ACC112 (cell line): ENCODE data around the gene UBE2E2.

ENCODE experiments used
- H2AFZ ChIP-seq: fragments of 200-600 bp; sonication (generic); one replicate; pipeline ENCODE4 v1.6.0; 2017; ENCODE audit warnings: antibody characterized with exemption, low read length; ENCODE audit not compliant: unreplicated experiment
- H3K27ac ChIP-seq: fragments of 200-600 bp; sonication (generic); 2 replicates; pipeline ENCODE4 v1.5.1; 2014; ENCODE audit warnings: low read depth, mild to moderate bottlenecking, antibody characterized with exemption, low read length, moderate library complexity
- H3K27me3 ChIP-seq: fragments of 200-600 bp; sonication (generic); 2 replicates; pipeline ENCODE4 v1.6.1; 2014; ENCODE audit warnings: mild to moderate bottlenecking, antibody characterized with exemption, low read length, moderate library complexity, mixed read lengths; ENCODE audit not compliant: insufficient read depth
- H3K36me3 ChIP-seq: fragments of 200-600 bp; sonication (generic); 2 replicates; pipeline ENCODE4 v1.6.1; 2016; ENCODE audit warnings: mild to moderate bottlenecking, antibody characterized with exemption, low read length, moderate library complexity, mixed read lengths; ENCODE audit not compliant: insufficient read depth
- H3K4me1 ChIP-seq: fragments of 200-600 bp; sonication (generic); one replicate; pipeline ENCODE4 v1.6.1; 2016; ENCODE audit warnings: low read length, mixed read lengths; ENCODE audit not compliant: insufficient read depth, unreplicated experiment, control insufficient read depth
- H3K4me3 ChIP-seq: fragments of 200-600 bp; sonication (generic); 2 replicates; pipeline ENCODE4 v1.5.1; 2014; ENCODE audit warnings: mild to moderate bottlenecking, low read depth, low read length
- H3K79me2 ChIP-seq: fragments of 200-600 bp; sonication (generic); one replicate; pipeline ENCODE4 v1.6.0; 2016; ENCODE audit warnings: low read length; ENCODE audit not compliant: control insufficient read depth, unreplicated experiment, insufficient read depth

The UBE2E2 gene

GRCh38 chr3:23479615-23480328 is 276.6 kb downstream of the UBE2E2 start:
- H3K27me3 ChIP-seq: no peaks in the 10 kb centered on the region
- H3K27ac ChIP-seq: no peak overlapping the region
- peaks cover 5% of the 10 kb centered on the region; the same call in 1 of the 2 replicates for H3K36me3 ChIP-seq
- H2AFZ ChIP-seq: no peak overlapping the region
- H3K79me2 ChIP-seq: peaks cover 3% of the 10 kb centered on the region
- H3K4me3 ChIP-seq: no peak overlapping the region
- H3K4me1 ChIP-seq: no peaks in the 10 kb centered on the region

GRCh38 chr3:23480329-23480714 is 277.2 kb downstream of the UBE2E2 start:
- peaks cover 5% of the 10 kb centered on the region; the same call in 1 of the 2 replicates for H3K36me3 ChIP-seq
- no peak overlapping the region for H3K27ac ChIP-seq
- no peaks in the 10 kb centered on the region for H3K27me3 ChIP-seq
- peaks cover 3% of the 10 kb centered on the region for H3K79me2 ChIP-seq
- H3K4me1 ChIP-seq: no peaks in the 10 kb centered on the region
- H3K4me3 ChIP-seq: no peak overlapping the region
- H2AFZ ChIP-seq: no peak overlapping the region

GRCh38 chr3:23481011-23481615 is 278.0 kb downstream of the UBE2E2 start:
- H3K4me3 ChIP-seq: no peak overlapping the region
- H2AFZ ChIP-seq: no peak overlapping the region
- no peaks in the 10 kb centered on the region for H3K27me3 ChIP-seq
- no peaks in the 10 kb centered on the region for H3K4me1 ChIP-seq
- no peak overlapping the region for H3K27ac ChIP-seq
- H3K36me3 ChIP-seq: peaks cover 5% of the 10 kb centered on the region; the same call in 1 of the 2 replicates
- H3K79me2 ChIP-seq: peaks cover 3% of the 10 kb centered on the region

GRCh38 chr3:23481616-23482278 is 278.6 kb downstream of the UBE2E2 start:
- H3K79me2 ChIP-seq: peaks cover 3% of the 10 kb centered on the region
- H3K4me3 ChIP-seq: no peak overlapping the region
- H3K27me3 ChIP-seq: no peaks in the 10 kb centered on the region
- H2AFZ ChIP-seq: no peak overlapping the region
- no peaks in the 10 kb centered on the region for H3K4me1 ChIP-seq
- no peak overlapping the region for H3K27ac ChIP-seq
- H3K36me3 ChIP-seq: peaks cover 5% of the 10 kb centered on the region; the same call in 1 of the 2 replicates

- Histone ChIP-seq H3K4me3 (no peak overlapping the region), H3K79me2 (no peaks in the 10 kb centered on the region), H3K27ac (no peak overlapping the region), H3K27me3 (no peaks in the 10 kb centered on the region), H3K36me3 (no peaks in the 10 kb centered on the region), H3K4me1 (peaks cover under 1% of the 10 kb centered on the region), H2AFZ (no peak overlapping the region)
Observed at GRCh38 chr3:23484386-23484785, 281.3 kb downstream of the UBE2E2 start.

- Histone ChIP-seq H3K27ac (no peak overlapping the region), H3K4me1 (peaks cover 16% of the 10 kb centered on the region), H3K36me3 (no peaks in the 10 kb centered on the region), H3K27me3 (no peaks in the 10 kb centered on the region), H3K4me3 (no peak overlapping the region), H2AFZ (no peak overlapping the region), H3K79me2 (no peaks in the 10 kb centered on the region)
Observed at GRCh38 chr3:23485922-23486321, 282.8 kb downstream of the UBE2E2 start.

GRCh38 chr3:23487015-23487414 is 283.9 kb downstream of the UBE2E2 start:
- peaks cover 18% of the 10 kb centered on the region for H3K4me1 ChIP-seq
- H2AFZ ChIP-seq: no peak overlapping the region
- H3K36me3 ChIP-seq: no peaks in the 10 kb centered on the region
- peaks cover 10% of the 10 kb centered on the region for H3K79me2 ChIP-seq
- H3K27ac ChIP-seq: no peak overlapping the region
- no peak overlapping the region for H3K4me3 ChIP-seq
- no peaks in the 10 kb centered on the region for H3K27me3 ChIP-seq

- peaks cover 13% of the 10 kb centered on the region for H3K79me2 ChIP-seq
- H3K4me3 ChIP-seq: no peak overlapping the region
- no peak overlapping the region for H2AFZ ChIP-seq
- H3K27ac ChIP-seq: no peak overlapping the region
- no peaks in the 10 kb centered on the region for H3K27me3 ChIP-seq
- peaks cover 18% of the 10 kb centered on the region for H3K4me1 ChIP-seq
- H3K36me3 ChIP-seq: no peaks in the 10 kb centered on the region
Observed at GRCh38 chr3:23488618-23489017, 285.5 kb downstream of the UBE2E2 start.

GRCh38 chr3:23489300-23490158 is 286.4 kb downstream of the UBE2E2 start:
- H3K4me1 ChIP-seq: peaks cover 18% of the 10 kb centered on the region
- H3K4me3 ChIP-seq: no peak overlapping the region
- peak overlapping the region; percentile 20; the same call in 1 of the 2 replicates for H3K27ac ChIP-seq
- peaks cover 13% of the 10 kb centered on the region for H3K79me2 ChIP-seq
- no peak overlapping the region for H2AFZ ChIP-seq
- H3K36me3 ChIP-seq: no peaks in the 10 kb centered on the region
- no peaks in the 10 kb centered on the region for H3K27me3 ChIP-seq

- Histone ChIP-seq H3K27me3 (no peaks in the 10 kb centered on the region), H3K27ac (peak overlapping the region; percentile 20; the same call in 1 of the 2 replicates), H3K36me3 (no peaks in the 10 kb centered on the region)
Observed at GRCh38 chr3:23490459-23490858, 287.3 kb downstream of the UBE2E2 start.

More at GRCh38 chr3:23490459-23490858, 287.3 kb downstream of the UBE2E2 start:
- Histone ChIP-seq H2AFZ (no peak overlapping the region), H3K4me3 (no peak overlapping the region), H3K4me1 (peaks cover 18% of the 10 kb centered on the region), H3K79me2 (peaks cover 13% of the 10 kb centered on the region)
